NCI-H128 (cell line): ENCODE measurements around the gene C16orf89.

ENCODE experiments used
- DNase-seq: peaks from one replicate; lab custom pipeline; 2025; ENCODE audit not compliant: unreplicated experiment; lab: John Stamatoyannopoulos, UW

C16orf89 gene

GRCh38 chr16:5006348-5007193, 59.2 kb downstream of the C16orf89 start:
- no peak for DNase-seq

- DNase-seq: no peak
These were observed 59.8 kb downstream of the C16orf89 start for GRCh38 chr16:5005916-5006315.

DNA sequence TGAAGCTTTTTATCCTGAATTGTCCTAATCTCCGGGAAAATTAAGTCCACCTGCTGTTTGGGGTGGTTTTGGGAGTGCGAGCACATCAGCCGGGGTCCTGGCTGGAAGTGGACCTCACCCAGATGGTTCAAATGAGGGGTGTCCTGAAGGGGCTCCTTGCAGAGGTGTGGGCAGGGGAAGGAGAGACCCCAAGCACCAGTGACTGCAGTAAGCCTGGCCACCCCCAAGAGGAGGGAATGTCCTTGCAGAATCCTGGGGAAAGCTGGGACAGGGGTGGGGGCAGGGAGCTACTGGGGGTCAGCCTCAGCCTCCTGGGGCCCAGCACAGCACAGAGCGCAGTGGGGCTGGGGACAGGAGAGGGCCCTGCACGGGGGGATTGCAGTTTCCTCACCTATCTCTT, 61.4 kb downstream of the C16orf89 start:
- DNase-seq: no peak

GRCh38 chr16:5003828-5004227, 61.9 kb downstream of the C16orf89 start:
- no peak for DNase-seq

DNA sequence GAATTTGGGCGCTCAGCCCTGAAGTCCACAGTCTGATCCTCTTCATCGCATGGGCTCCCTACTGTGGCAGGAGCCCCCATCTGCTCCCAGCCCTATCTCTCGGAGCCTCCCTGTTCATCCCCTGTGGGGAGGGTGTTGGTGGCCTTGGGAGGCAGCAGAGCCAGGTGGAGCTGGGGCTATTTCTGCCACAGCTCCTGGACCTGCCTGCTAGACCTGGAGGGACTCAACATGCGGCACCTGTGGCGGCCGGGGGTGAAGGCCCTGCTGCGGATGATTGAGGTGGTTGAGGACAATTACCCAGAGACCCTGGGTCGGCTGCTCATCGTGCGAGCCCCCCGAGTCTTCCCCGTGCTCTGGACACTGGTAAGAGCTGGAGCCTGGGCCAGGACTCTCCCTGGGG, 62.5 kb downstream of the C16orf89 start:
- no peak for DNase-seq

GRCh38 chr16:5002699-5003143, 63.0 kb downstream of the C16orf89 start:
- no peak for DNase-seq

DNA sequence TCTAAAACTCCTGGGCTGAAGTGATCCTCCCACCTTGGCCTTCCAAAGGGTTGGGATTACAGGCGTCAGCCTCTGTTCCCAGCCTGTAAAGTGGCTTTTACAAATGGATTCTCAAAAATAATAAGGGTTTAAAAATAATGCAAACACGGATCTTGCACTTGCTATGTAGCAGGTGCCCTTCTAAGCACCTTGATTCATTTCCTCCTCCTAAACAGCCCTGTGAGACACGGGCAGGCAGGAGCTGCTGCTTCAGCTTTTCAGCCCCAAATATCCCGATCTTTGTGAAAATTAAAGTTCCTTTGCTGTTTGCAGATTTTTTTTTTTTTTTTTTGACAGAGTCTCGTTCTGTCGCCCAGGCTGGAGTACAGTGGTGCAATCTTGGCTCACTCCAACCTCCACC, 63.8 kb downstream of the C16orf89 start:
- no peak for DNase-seq

- no peak for DNase-seq
These were observed 64.2 kb downstream of the C16orf89 start for GRCh38 chr16:5001571-5001970.

- DNase-seq: no peak
These were observed 65.2 kb downstream of the C16orf89 start for GRCh38 chr16:5000573-5001001.

DNA sequence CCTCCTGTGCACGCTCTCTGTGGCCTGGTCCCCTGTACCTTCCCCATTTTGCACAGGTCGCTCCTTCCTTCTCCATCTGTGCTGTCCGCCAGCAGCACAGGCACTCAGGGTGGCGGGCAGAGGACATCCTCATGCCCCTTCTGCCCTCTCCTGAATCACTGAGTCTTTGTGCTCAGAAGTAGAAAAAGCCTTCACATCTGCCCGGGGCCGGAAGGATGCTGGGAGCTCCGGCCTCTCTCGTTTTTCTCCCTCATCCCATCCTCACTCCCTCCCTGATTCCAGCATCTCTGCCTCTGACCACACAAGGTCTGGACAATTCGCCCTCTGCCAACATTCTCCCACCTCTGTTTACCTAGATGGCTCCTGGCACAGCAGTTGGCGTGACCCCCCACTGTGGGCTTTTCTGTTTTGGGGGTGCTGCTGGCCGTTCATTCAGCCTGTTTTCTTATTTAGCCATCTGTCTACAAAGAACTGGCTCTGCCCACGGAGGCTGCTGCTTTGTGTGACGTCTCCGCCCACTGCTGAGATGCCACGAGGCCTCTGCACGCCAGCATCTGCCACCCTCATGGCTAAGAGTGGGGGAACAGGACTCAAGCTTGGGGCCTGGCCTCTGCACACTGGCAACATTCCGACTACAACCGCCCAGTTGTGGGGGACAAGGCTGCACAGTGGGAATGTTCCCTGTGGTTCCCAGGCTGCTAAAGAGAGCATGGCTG, 70.9 kb downstream of the C16orf89 start:
- no peak for DNase-seq
